GM23338 (cell line): ENCODE measurements around the gene FOXE3.

Source experiments
- CREB1 ChIP-seq: fragments of 250-450 bp; sonication (Bioruptor Pico); IDR thresholded peaks from 2 replicates; pipeline ENCODE4 v1.5.0; 2020; ENCODE audit warnings: low read depth, mild to moderate bottlenecking, moderate library complexity
- EZH2phosphoT487 ChIP-seq: fragments of 200-600 bp; sonication (generic); IDR thresholded peaks from one replicate; pipeline ENCODE4 v1.8.1; 2018; ENCODE audit warnings: antibody characterized with exemption; ENCODE audit not compliant: unreplicated experiment
- POLR2AphosphoS5 ChIP-seq: IDR thresholded peaks from 2 replicates; pipeline ENCODE4 v1.6.1; 2016; ENCODE audit warnings: antibody characterized with exemption, low read depth
- ZNF331 ChIP-seq: fragments of 250-450 bp; sonication (Bioruptor Pico); IDR thresholded peaks from 2 replicates; pipeline ENCODE4 v1.5.0; 2020; ENCODE audit warnings: low read depth, mild to moderate bottlenecking, moderate library complexity

GRCh38 chr1:47399846-47400155 lies 16.3 kb upstream of the FOXE3 start:
- no peak for TF ChIP-seq CREB1
- no peak for TF ChIP-seq ZNF331 (CRISPR knock-in tag)
- TF ChIP-seq POLR2AphosphoS5: no peak
- TF ChIP-seq EZH2phosphoT487: no peak
